SJCRH30 (cell line): ENCODE data around the gene TIGIT. TPM values are rescaled to one million over a fixed set of nuclear protein-coding genes. Genes with fewer than 3 reads are reported as not detected.

Experiments used
- DNase-seq, 2 experiments: peaks; one replicate each; pipeline ENCODE4 v3.0.0-alpha.2; 2015 to 2020
- H3K27ac ChIP-seq: fragments of 250-450 bp; sonication (Bioruptor Pico); 2 replicates; pipeline ENCODE4 v1.5.1; 2020; ENCODE audit warnings: mild to moderate bottlenecking, moderate library complexity
- H3K27me3 ChIP-seq: fragments of 250-450 bp; sonication (Bioruptor Pico); 2 replicates; pipeline ENCODE4 v1.5.1; 2020; ENCODE audit warnings: mild to moderate bottlenecking, moderate library complexity
- H3K36me3 ChIP-seq: fragments of 250-450 bp; sonication (Bioruptor Pico); 2 replicates; pipeline ENCODE4 v1.5.1; 2020; ENCODE audit warnings: mild to moderate bottlenecking, moderate library complexity
- H3K4me1 ChIP-seq: fragments of 250-450 bp; sonication (Bioruptor Pico); 2 replicates; pipeline ENCODE4 v1.5.1; 2020; ENCODE audit warnings: mild to moderate bottlenecking, moderate library complexity
- H3K4me3 ChIP-seq: fragments of 250-450 bp; sonication (Bioruptor Pico); 2 replicates; pipeline ENCODE4 v1.5.1; 2020; ENCODE audit warnings: mild to moderate bottlenecking, moderate library complexity
- H3K9me3 ChIP-seq: fragments of 250-450 bp; sonication (Bioruptor Pico); replicated peaks from 2 replicates; pipeline ENCODE4 v1.5.1; 2020; ENCODE audit warnings: mild to moderate bottlenecking, moderate library complexity
- total RNA-seq: library from RNA; depleted of rRNA; stranded (reverse); fragments of >200 nt; shearing (Covaris generic); gene quantifications from 2 replicates; pipeline ENCODE4 v1.2.3, GENCODE V29; 2014

Gene TIGIT
- total RNA-seq, 1 experiment from 2014 or later, result 0.08 TPM

GRCh38 chr3:114329823-114330222 is 36.0 kb downstream of the TIGIT start:
- Histone ChIP-seq H3K36me3 (0 out of 2 replicates have a peak, but pooled peaks cover 2% of the 10 kb centered on the region), H3K27ac (no peak overlapping the region), H3K9me3 (no peaks in the 10 kb centered on the region), H3K4me1 (no peaks in the 10 kb centered on the region), H3K4me3 (no peak overlapping the region), H3K27me3 (no peaks in the 10 kb centered on the region)
- DNase-seq, result no peak

- H3K4me3 ChIP-seq, result no peak overlapping the region
- H3K4me1 ChIP-seq, result no peaks in the 10 kb centered on the region
- H3K9me3 ChIP-seq, result no peaks in the 10 kb centered on the region
- DNase-seq, result no peak
- 0 out of 2 replicates have a peak, but pooled peaks cover 2% of the 10 kb centered on the region for H3K36me3 ChIP-seq
- no peaks in the 10 kb centered on the region for H3K27me3 ChIP-seq
- H3K27ac ChIP-seq, result no peak overlapping the region
These were observed 37.2 kb downstream of the TIGIT start for GRCh38 chr3:114331007-114331406.

GRCh38 chr3:114331710-114332109 is 37.9 kb downstream of the TIGIT start:
- no peak for DNase-seq
- H3K4me3 ChIP-seq, result no peak overlapping the region
- no peaks in the 10 kb centered on the region for H3K4me1 ChIP-seq

GRCh38 chr3:114332342-114333179 is 38.7 kb downstream of the TIGIT start:
- no peak for DNase-seq
- Histone ChIP-seq H3K27ac (no peak overlapping the region), H3K36me3 (peaks cover 7% of the 10 kb centered on the region), H3K9me3 (no peaks in the 10 kb centered on the region), H3K4me1 (no peaks in the 10 kb centered on the region), H3K27me3 (no peaks in the 10 kb centered on the region), H3K4me3 (no peak overlapping the region)

More at GRCh38 chr3:114331710-114332109, 37.9 kb downstream of the TIGIT start:
- H3K27ac ChIP-seq, result no peak overlapping the region
- H3K27me3 ChIP-seq, result no peaks in the 10 kb centered on the region
- H3K9me3 ChIP-seq, result no peaks in the 10 kb centered on the region
- peaks cover 4% of the 10 kb centered on the region for H3K36me3 ChIP-seq

- H3K9me3 ChIP-seq, result no peaks in the 10 kb centered on the region
- no peaks in the 10 kb centered on the region for H3K27me3 ChIP-seq
- no peak overlapping the region for H3K27ac ChIP-seq
- no peak for DNase-seq
- H3K36me3 ChIP-seq, result peaks cover 7% of the 10 kb centered on the region
- no peaks in the 10 kb centered on the region for H3K4me1 ChIP-seq
- no peak overlapping the region for H3K4me3 ChIP-seq
These were observed 39.5 kb downstream of the TIGIT start for GRCh38 chr3:114333180-114333922.

DNA sequence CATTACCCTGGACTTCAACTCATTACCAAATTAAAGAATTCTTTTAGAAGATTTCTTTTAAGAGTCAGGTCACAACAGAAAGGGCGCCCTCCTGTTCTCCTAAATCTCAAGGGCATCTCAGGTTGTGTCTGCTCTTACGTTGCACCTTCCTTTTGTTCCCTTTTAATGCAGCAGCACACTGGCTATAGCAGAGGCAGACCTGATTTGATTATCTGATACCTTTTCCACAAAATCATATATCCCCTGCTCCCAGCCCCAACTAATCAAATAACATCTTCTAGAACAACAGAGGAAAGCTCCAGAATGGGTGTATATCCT is 40.1 kb downstream of the TIGIT start:
- Histone ChIP-seq H3K4me1 (no peaks in the 10 kb centered on the region), H3K27ac (no peak overlapping the region), H3K9me3 (no peaks in the 10 kb centered on the region), H3K27me3 (no peaks in the 10 kb centered on the region), H3K4me3 (no peak overlapping the region), H3K36me3 (peaks cover 7% of the 10 kb centered on the region)
- DNase-seq, result no peak

DNA sequence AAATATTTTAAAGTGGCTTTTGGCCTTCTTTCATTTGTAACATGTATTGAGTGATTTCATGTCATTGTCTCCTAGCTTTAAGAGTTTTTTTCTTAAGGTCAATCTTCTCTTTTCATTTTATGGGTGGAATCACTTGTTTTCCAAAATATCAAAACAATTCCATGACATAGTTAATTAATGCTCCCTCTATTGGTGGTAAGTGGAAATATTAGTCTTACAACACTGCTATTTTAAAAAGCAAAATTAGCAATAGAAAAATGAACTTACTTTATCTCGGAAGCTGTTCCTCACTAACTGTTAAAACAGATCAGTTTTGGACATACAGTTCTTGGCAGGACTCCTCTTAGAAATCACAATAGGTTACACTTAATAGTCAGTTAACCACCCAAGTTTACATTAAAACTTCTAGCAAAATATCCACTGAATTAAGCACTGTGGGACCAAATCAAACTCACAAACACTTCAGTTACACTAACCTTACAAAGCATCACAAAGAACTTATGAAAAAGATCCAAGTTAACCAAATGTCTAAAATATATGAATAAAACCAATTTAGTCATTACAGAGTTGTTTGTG is 42.4 kb downstream of the TIGIT start:
- no peak overlapping the region for H3K4me3 ChIP-seq
- H3K36me3 ChIP-seq, result peaks cover 4% of the 10 kb centered on the region
- no peak for DNase-seq
- H3K27ac ChIP-seq, result no peak overlapping the region
- H3K4me1 ChIP-seq, result no peaks in the 10 kb centered on the region
- H3K9me3 ChIP-seq, result no peaks in the 10 kb centered on the region
- H3K27me3 ChIP-seq, result no peaks in the 10 kb centered on the region

- Histone ChIP-seq H3K27me3 (no peaks in the 10 kb centered on the region), H3K9me3 (no peaks in the 10 kb centered on the region), H3K4me3 (no peak overlapping the region), H3K27ac (no peak overlapping the region), H3K4me1 (no peaks in the 10 kb centered on the region), H3K36me3 (peaks cover 4% of the 10 kb centered on the region)
- DNase-seq, result no peak
These were observed 43.0 kb downstream of the TIGIT start for GRCh38 chr3:114336857-114337256.

DNA sequence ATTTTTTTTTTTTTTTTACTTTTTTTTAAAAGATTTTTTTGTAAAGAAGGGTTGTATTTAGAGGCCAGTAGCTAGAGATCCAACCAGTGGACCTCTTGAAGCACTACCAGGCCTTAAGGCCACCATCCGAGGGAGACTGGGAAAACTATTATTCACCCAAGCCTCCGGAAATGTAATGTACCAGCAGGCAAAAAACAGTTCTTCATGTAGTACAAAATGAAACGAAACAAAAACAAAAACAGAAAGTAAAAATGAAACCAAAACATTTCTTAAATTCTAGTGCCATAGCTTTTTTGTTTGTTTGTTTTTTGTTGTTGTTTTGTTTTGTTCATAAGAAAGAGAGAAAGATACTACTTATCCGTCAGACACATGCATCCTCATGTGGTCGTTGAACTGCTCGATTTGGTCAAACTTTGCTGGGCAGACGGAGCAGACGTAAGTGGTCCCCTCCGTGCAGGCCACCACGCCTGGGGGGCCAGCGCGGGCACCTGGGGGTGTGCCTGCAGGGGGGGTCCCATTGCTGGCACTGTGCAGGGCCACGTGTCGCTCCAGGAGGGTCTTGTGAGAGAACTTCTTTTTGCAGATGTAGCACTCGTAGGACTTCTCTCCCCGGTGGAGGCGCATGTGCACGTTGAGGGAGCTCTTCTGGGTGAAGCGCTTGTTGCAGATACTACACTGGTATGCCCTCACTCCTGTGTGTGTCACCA is 45.0 kb downstream of the TIGIT start:
- DNase-seq, result no peak
- H3K36me3 ChIP-seq, result peaks cover 4% of the 10 kb centered on the region
- H3K27ac ChIP-seq, result no peak overlapping the region
- H3K9me3 ChIP-seq, result no peaks in the 10 kb centered on the region
- no peak overlapping the region for H3K4me3 ChIP-seq
- H3K4me1 ChIP-seq, result no peaks in the 10 kb centered on the region
- no peaks in the 10 kb centered on the region for H3K27me3 ChIP-seq

DNA sequence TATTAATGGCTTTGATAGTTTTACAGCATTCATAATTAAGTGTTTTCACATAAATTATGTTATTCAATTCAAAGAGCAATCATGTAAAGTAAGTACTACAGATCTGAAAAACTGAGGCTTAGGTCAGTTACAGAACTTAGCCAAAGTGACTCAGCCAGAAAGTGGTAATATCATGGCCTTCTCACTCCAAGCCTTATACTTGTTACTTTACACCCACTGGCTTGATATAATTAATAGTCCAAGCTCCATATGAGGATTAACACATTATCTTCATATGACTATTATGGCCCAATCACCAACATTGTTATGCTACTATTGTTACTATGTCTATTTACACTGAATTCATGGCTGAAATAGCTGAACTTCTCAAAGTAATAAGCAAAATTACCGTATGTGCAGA is 50.7 kb downstream of the TIGIT start:
- no peak for DNase-seq
- Histone ChIP-seq H3K36me3 (no peaks in the 10 kb centered on the region), H3K4me1 (no peaks in the 10 kb centered on the region), H3K27ac (no peak overlapping the region), H3K27me3 (no peaks in the 10 kb centered on the region), H3K4me3 (no peak overlapping the region), H3K9me3 (no peaks in the 10 kb centered on the region)

DNA sequence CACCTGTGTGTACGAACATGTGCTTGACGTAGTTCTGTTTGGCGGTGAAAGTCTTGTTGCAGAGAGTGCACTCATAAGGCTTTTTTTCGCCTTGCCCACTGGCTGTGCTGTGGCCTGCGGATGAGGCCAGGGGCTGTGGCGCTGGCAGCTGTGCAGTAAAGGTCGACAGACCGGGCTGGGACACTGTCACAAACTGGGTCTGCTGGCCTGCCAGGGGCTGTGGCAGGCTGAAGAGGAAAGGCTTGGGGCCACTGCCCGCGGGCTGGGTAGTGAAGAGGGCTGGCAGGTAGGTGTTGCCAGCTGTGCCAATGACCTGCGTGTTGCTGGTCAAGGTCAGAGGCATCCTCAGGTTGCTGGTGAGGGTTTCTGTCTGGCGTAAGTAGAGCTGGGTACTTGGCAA is 56.4 kb downstream of the TIGIT start:
- DNase-seq, result no peak
- Histone ChIP-seq H3K27ac (no peak overlapping the region), H3K27me3 (no peaks in the 10 kb centered on the region), H3K9me3 (no peaks in the 10 kb centered on the region; the same call in 1 of the 2 replicates), H3K4me3 (no peak overlapping the region), H3K36me3 (no peaks in the 10 kb centered on the region), H3K4me1 (no peaks in the 10 kb centered on the region)

GRCh38 chr3:114350690-114351089 is 56.9 kb downstream of the TIGIT start:
- no peak overlapping the region for H3K27ac ChIP-seq
- no peak for DNase-seq
- no peaks in the 10 kb centered on the region for H3K4me1 ChIP-seq
- H3K9me3 ChIP-seq, result no peaks in the 10 kb centered on the region; the same call in 1 of the 2 replicates
- no peaks in the 10 kb centered on the region for H3K36me3 ChIP-seq
- no peak overlapping the region for H3K4me3 ChIP-seq
- H3K27me3 ChIP-seq, result no peaks in the 10 kb centered on the region

DNA sequence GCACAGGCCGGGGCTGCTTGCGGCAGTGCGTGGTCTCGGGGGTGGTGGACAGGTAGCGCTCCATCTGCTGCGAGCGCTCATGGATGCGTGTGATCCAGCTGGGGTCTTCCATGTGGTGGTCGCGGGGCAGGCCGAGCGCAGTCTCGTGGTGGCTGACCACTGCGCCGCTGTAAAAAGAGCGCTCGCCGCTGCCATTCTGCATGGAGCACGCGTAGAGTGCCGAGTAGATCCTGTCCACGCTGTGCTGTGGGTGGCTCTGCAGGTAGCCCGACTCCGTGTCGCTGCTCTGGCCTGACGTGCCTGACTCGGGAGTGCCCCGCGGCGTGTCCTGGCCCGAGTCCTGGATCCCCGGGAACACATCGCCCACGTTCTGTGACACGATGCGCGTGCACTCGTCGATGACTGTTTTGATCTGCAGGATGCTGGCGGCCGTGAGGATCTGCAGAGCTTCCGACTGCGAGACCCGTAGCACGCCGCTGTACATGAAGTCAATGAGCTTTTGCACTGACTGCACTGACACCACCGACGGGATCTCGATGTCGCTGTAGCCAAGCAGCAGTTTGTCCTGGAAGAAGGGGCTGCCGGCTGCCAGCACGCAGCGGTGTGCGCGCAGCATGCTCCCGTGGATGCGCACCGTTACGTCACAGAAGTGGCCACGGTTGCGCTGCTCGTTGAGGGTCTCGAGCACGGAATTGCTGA is 57.4 kb downstream of the TIGIT start:
- Histone ChIP-seq H3K27ac (no peak overlapping the region), H3K36me3 (no peaks in the 10 kb centered on the region), H3K4me1 (no peaks in the 10 kb centered on the region), H3K27me3 (no peaks in the 10 kb centered on the region), H3K9me3 (no peaks in the 10 kb centered on the region; the same call in 1 of the 2 replicates), H3K4me3 (no peak overlapping the region)
- no peak for DNase-seq

GRCh38 chr3:114351822-114352145 is 58.0 kb downstream of the TIGIT start:
- H3K4me3 ChIP-seq, result no peak overlapping the region
- no peak for DNase-seq
- H3K36me3 ChIP-seq, result no peaks in the 10 kb centered on the region

More at GRCh38 chr3:114351822-114352145, 58.0 kb downstream of the TIGIT start:
- H3K27ac ChIP-seq, result no peak overlapping the region
- H3K9me3 ChIP-seq, result no peaks in the 10 kb centered on the region; the same call in 1 of the 2 replicates
- H3K27me3 ChIP-seq, result no peaks in the 10 kb centered on the region
- H3K4me1 ChIP-seq, result no peaks in the 10 kb centered on the region
